HepG2 (cell line): ENCODE results near the gene RABEP1. TPM values are rescaled to one million over a fixed set of nuclear protein-coding genes. Genes with fewer than 3 reads are reported as not detected.

ENCODE experiments used
- ATAC-seq: fragments of 200-7000 bp; cut with Tn5 transposase; 3 replicates; pipeline ENCODE4 v1.9.1; 2020; ENCODE audit warnings: mild to moderate bottlenecking, moderate library complexity
- BruUV-seq: library from RNA; stranded (reverse); fragments of 400-500 nt; replicated peaks from 2 replicates; lab custom pipeline; 2021; lab: Mats Ljungman, UMichigan
- CTCF ChIA-PET: fragments of 300-600 bp; formaldehyde crosslinking; extraction: SDS; loops from one replicate; lab custom pipeline; 2021; ENCODE audit warnings: low total read pairs, inconsistent platforms, low intra/inter-chr PET ratio; lab: Yijun Ruan, JAX
- POLR2A ChIA-PET: fragments of 350-600 bp; sonication (Branson Sonifier 250); formaldehyde crosslinking; loops from one replicate; lab custom pipeline; 2020; ENCODE audit warnings: antibody characterized with exemption, inconsistent platforms; lab: Yijun Ruan, JAX
- DNase-seq: peaks from one replicate; pipeline ENCODE4 v3.0.0-alpha.2; 2015; ENCODE audit warnings: low spot score
- FAIRE-seq: peaks from 3 replicates; lab custom pipeline; 2011; peaks lifted over from hg19 to GRCh38; lab: Jason Lieb, UNC
- H2AFZ ChIP-seq: one replicate; pipeline ENCODE4 v1.6.1; 2011; ENCODE audit warnings: low read length, inconsistent platforms
- H3K27ac ChIP-seq: fragments of 300-600 bp; 3 replicates; pipeline ENCODE4 v1.8.0; 2011; ENCODE audit warnings: mixed run types, mild to moderate bottlenecking, mixed read lengths, low read length, inconsistent platforms; ENCODE audit not compliant: insufficient read depth; ENCODE audit errors: extremely low read length
- H3K27me3 ChIP-seq, 2 experiments: fragments of 200-600 bp in 1 of 2; 2 replicates in 1 of 2; 3 replicates in 1 of 2; pipeline versions ENCODE4 v1.6.0 to v1.8.0; 2011; ENCODE audit warnings: low read length in 2 of 2, mild to moderate bottlenecking in 2 of 2, moderate library complexity in 2 of 2, inconsistent platforms in 1 of 2; ENCODE audit not compliant: insufficient read depth in 2 of 2, control insufficient read depth in 1 of 2
- H3K36me3 ChIP-seq, 2 experiments: fragments of 200-600 bp in 1 of 2; replicated peaks in 1 of 2; 2 replicates in 1 of 2; 3 replicates in 1 of 2; pipeline versions ENCODE4 v1.5.1 to v1.8.0; 2011; ENCODE audit warnings: low read length in 2 of 2, inconsistent platforms in 1 of 2; ENCODE audit not compliant: insufficient read depth in 2 of 2, control insufficient read depth in 1 of 2
- H3K4me1 ChIP-seq: 2 replicates; pipeline ENCODE4 v1.5.1; 2012; ENCODE audit warnings: low read length, inconsistent platforms; ENCODE audit not compliant: insufficient read depth
- H3K4me2 ChIP-seq: 2 replicates; pipeline ENCODE4 v1.6.0; 2011; ENCODE audit warnings: low read depth, low read length, inconsistent platforms
- H3K4me3 ChIP-seq, 3 experiments: fragments of 200-600 bp in 1 of 3; sonication (generic), shearing (Covaris generic) in 1 of 3; replicated peaks in 1 of 3; 2 replicates each; pipeline ENCODE4 v1.5.1; 2011 to 2016; ENCODE audit warnings: low read length in 3 of 3, inconsistent platforms in 2 of 3, low read depth in 2 of 3, mild to moderate bottlenecking in 2 of 3, control low read depth in 1 of 3, mixed read lengths in 1 of 3; ENCODE audit not compliant: insufficient read depth in 1 of 3
- H3K79me2 ChIP-seq: one replicate; pipeline ENCODE4 v1.6.1; 2011; ENCODE audit warnings: low read length, inconsistent platforms; ENCODE audit not compliant: insufficient read depth
- H3K9ac ChIP-seq: 2 replicates; pipeline ENCODE4 v1.6.0; 2011; ENCODE audit warnings: mild to moderate bottlenecking, low read depth, low read length, inconsistent platforms; ENCODE audit not compliant: insufficient read depth
- H3K9me3 ChIP-seq: 2 replicates; pipeline ENCODE4 v1.5.1; 2012; ENCODE audit warnings: mild to moderate bottlenecking, low read length
- H4K20me1 ChIP-seq: 2 replicates; pipeline ENCODE4 v1.6.0; 2011; ENCODE audit warnings: inconsistent platforms, mild to moderate bottlenecking, low read length, moderate library complexity; ENCODE audit not compliant: insufficient read depth
- ETV5 ChIP-seq: IDR thresholded peaks from 2 replicates; pipeline ENCODE4 v1.6.1; 2018; ENCODE audit warnings: missing biosample characterization, missing genetic modification reagents, inconsistent platforms, borderline replicate concordance
- MXD1 ChIP-seq: sonication (generic); formaldehyde crosslinking; IDR thresholded peaks from 2 replicates; pipeline ENCODE4 v1.4.0; 2020; ENCODE audit warnings: mild to moderate bottlenecking, missing genetic modification reagents
- NCOA2 ChIP-seq: sonication (generic); formaldehyde crosslinking; IDR thresholded peaks from 2 replicates; pipeline ENCODE4 v1.8.0; 2022; ENCODE audit warnings: inconsistent platforms
- SNAI1 ChIP-seq: sonication (generic); formaldehyde crosslinking; IDR thresholded peaks from 2 replicates; pipeline ENCODE4 v1.5.0; 2020; ENCODE audit warnings: mild to moderate bottlenecking, missing genetic modification reagents, borderline replicate concordance
- TFDP2 ChIP-seq: sonication (generic); formaldehyde crosslinking; IDR thresholded peaks from 2 replicates; pipeline ENCODE4 v1.4.0; 2020; ENCODE audit warnings: missing genetic modification reagents
- YY1 ChIP-seq: IDR thresholded peaks from 2 replicates; pipeline ENCODE4 v1.6.1; 2011; ENCODE audit warnings: low read length, low read depth, moderate library complexity, mild to moderate bottlenecking; ENCODE audit not compliant: insufficient read depth, insufficient replicate concordance
- ZFAT ChIP-seq: sonication (generic); formaldehyde crosslinking; conservative IDR thresholded peaks from 2 replicates; pipeline ENCODE4 v1.8.1; 2023; ENCODE audit warnings: missing genetic modification reagents, inconsistent platforms
- ZNF124 ChIP-seq: sonication (generic); formaldehyde crosslinking; IDR thresholded peaks from 2 replicates; pipeline ENCODE4 v1.4.0; 2020; ENCODE audit warnings: missing genetic modification reagents
- ZNF589 ChIP-seq: sonication (generic); formaldehyde crosslinking; conservative IDR thresholded peaks from 2 replicates; pipeline ENCODE4 v1.8.0; 2022; ENCODE audit warnings: mild to moderate bottlenecking, moderate library complexity, missing genetic modification reagents
- ZNF850 ChIP-seq: sonication (generic); formaldehyde crosslinking; conservative IDR thresholded peaks from 2 replicates; pipeline ENCODE4 v1.9.0; 2021; ENCODE audit warnings: mild to moderate bottlenecking, missing genetic modification reagents
- WGBS: methylation state at CpG from one replicate; pipeline ENCODE4 v1.1.6; 2017; ENCODE audit warnings: low lambda C conversion rate; 5-methylcytosine and 5-hydroxymethylcytosine counted together
- in situ Hi-C: cut with HindIII; loops from 2 replicates; pipeline ENCODE4 v1.10.0; 2017; ENCODE audit warnings: low pct_unique_long_range_greater_than_20kb; ENCODE audit not compliant: extremely low pct_ligation_motif_present
- intact Hi-C: fragments of 100-400 bp; cut with micrococcal nuclease; formaldehyde crosslinking; loops from one replicate; pipeline ENCODE4 v1.10.0; 2022; ENCODE audit not compliant: unreplicated experiment
- polyA plus RNA-seq, 8 experiments: library from polyadenylated mRNA; depleted of rRNA in 3 of 8; stranded (reverse) in 7 of 8; unstranded in 1 of 8; fragments of >200 nt; fragmentation: Illumina TruSeq in 4 of 8; extraction: Trizol in 4 of 8; gene quantifications; 2 replicates each; pipeline versions ENCODE4 v1.2.1 to v1.2.3, GENCODE V29; 2011 to 2016; ENCODE audit warnings: low read depth in 4 of 8, missing spikeins in 1 of 8, mixed read lengths in 1 of 8; ENCODE audit not compliant: insufficient read depth in 1 of 8
- total RNA-seq, 5 experiments: library from RNA; depleted of rRNA; stranded (reverse); fragments of >200 nt; fragmentation: Illumina TruSeq; extraction: Trizol; gene quantifications; 2 replicates each; pipeline ENCODE4 v1.2.3, GENCODE V29; 2016; ENCODE audit warnings: low read depth in 1 of 5
- TF ChIP-seq, protein P1 (sequence below): sonication (generic); formaldehyde crosslinking; IDR thresholded peaks from 2 replicates; pipeline ENCODE4 v1.4.0; 2020; ENCODE audit warnings: missing genetic modification reagents
- TF ChIP-seq, protein P2 (sequence below): sonication (generic); formaldehyde crosslinking; IDR thresholded peaks from 2 replicates; pipeline ENCODE4 v1.5.1; 2020; ENCODE audit warnings: mild to moderate bottlenecking, missing genetic modification reagents, borderline replicate concordance

RABEP1 gene
- total and polyA plus RNA-seq, 2 of the 13 experiments (the other 11 are each of a cell fraction or from before 2014, with no cell fraction given), result 13.7 to 41.5 TPM

- intact Hi-C loops (no loop called here), in situ Hi-C loops (no loop called here)
- no peak overlapping the region for H3K4me2 ChIP-seq
- CTCF ChIA-PET, result no interaction called here
- H3K27ac ChIP-seq, result no peak overlapping the region
- ATAC-seq (no peak), FAIRE-seq (no peak), DNase-seq (no peak)
- no peaks in the 10 kb centered on the region for H3K9me3 ChIP-seq
- no TSS peak for BruUV-seq
- POLR2A ChIA-PET, result no interaction called here
- TF ChIP-seq ZNF850, result no peak
- no peak for TF ChIP-seq ZNF124
- TF ChIP-seq, protein P1, sequence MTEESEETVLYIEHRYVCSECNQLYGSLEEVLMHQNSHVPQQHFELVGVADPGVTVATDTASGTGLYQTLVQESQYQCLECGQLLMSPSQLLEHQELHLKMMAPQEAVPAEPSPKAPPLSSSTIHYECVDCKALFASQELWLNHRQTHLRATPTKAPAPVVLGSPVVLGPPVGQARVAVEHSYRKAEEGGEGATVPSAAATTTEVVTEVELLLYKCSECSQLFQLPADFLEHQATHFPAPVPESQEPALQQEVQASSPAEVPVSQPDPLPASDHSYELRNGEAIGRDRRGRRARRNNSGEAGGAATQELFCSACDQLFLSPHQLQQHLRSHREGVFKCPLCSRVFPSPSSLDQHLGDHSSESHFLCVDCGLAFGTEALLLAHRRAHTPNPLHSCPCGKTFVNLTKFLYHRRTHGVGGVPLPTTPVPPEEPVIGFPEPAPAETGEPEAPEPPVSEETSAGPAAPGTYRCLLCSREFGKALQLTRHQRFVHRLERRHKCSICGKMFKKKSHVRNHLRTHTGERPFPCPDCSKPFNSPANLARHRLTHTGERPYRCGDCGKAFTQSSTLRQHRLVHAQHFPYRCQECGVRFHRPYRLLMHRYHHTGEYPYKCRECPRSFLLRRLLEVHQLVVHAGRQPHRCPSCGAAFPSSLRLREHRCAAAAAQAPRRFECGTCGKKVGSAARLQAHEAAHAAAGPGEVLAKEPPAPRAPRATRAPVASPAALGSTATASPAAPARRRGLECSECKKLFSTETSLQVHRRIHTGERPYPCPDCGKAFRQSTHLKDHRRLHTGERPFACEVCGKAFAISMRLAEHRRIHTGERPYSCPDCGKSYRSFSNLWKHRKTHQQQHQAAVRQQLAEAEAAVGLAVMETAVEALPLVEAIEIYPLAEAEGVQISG (CRISPR knock-in tag), result no peak
- no peak for TF ChIP-seq TFDP2
- no peak for TF ChIP-seq MXD1 (CRISPR knock-in tag)
- no peak for TF ChIP-seq ZNF589 (CRISPR knock-in tag)
- TF ChIP-seq NCOA2 (CRISPR knock-in tag), result no peak
- TF ChIP-seq SNAI1 (CRISPR knock-in tag), result no peak
- TF ChIP-seq ZFAT (CRISPR knock-in tag), result no peak
- TF ChIP-seq YY1, result no peak
- TF ChIP-seq, protein P2, sequence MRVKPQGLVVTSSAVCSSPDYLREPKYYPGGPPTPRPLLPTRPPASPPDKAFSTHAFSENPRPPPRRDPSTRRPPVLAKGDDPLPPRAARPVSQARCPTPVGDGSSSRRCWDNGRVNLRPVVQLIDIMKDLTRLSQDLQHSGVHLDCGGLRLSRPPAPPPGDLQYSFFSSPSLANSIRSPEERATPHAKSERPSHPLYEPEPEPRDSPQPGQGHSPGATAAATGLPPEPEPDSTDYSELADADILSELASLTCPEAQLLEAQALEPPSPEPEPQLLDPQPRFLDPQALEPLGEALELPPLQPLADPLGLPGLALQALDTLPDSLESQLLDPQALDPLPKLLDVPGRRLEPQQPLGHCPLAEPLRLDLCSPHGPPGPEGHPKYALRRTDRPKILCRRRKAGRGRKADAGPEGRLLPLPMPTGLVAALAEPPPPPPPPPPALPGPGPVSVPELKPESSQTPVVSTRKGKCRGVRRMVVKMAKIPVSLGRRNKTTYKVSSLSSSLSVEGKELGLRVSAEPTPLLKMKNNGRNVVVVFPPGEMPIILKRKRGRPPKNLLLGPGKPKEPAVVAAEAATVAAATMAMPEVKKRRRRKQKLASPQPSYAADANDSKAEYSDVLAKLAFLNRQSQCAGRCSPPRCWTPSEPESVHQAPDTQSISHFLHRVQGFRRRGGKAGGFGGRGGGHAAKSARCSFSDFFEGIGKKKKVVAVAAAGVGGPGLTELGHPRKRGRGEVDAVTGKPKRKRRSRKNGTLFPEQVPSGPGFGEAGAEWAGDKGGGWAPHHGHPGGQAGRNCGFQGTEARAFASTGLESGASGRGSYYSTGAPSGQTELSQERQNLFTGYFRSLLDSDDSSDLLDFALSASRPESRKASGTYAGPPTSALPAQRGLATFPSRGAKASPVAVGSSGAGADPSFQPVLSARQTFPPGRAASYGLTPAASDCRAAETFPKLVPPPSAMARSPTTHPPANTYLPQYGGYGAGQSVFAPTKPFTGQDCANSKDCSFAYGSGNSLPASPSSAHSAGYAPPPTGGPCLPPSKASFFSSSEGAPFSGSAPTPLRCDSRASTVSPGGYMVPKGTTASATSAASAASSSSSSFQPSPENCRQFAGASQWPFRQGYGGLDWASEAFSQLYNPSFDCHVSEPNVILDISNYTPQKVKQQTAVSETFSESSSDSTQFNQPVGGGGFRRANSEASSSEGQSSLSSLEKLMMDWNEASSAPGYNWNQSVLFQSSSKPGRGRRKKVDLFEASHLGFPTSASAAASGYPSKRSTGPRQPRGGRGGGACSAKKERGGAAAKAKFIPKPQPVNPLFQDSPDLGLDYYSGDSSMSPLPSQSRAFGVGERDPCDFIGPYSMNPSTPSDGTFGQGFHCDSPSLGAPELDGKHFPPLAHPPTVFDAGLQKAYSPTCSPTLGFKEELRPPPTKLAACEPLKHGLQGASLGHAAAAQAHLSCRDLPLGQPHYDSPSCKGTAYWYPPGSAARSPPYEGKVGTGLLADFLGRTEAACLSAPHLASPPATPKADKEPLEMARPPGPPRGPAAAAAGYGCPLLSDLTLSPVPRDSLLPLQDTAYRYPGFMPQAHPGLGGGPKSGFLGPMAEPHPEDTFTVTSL, result no peak
- TF ChIP-seq ETV5 (CRISPR knock-in tag), result no peak
- H3K36me3 ChIP-seq, result peaks cover 0 to 3% of the 10 kb centered on the region in 2 experiments; a peak in 3 of 5 replicates
- H3K4me3 ChIP-seq, result no peak overlapping the region
- no peaks in the 10 kb centered on the region for H3K27me3 ChIP-seq
- H3K9ac ChIP-seq, result no peak overlapping the region
- H4K20me1 ChIP-seq, result no peaks in the 10 kb centered on the region
- H2AFZ ChIP-seq, result no peak overlapping the region
- H3K79me2 ChIP-seq, result peaks cover 40% of the 10 kb centered on the region
- 94% methylated on average over 1 of the region's 1 CpG for WGBS
- H3K4me1 ChIP-seq, result no peaks in the 10 kb centered on the region
Observed at GRCh38 chr17:5304636-5305035, 22.6 kb downstream of the RABEP1 start.
